ENCODE measurements around the gene BRD4. TPM values are rescaled to one million over a fixed set of nuclear protein-coding genes. Genes with fewer than 3 reads are reported as not detected.
A peak's percentile ranks its signal among the peaks of the same experiment; 100 is the strongest.

Gene BRD4
- total and polyA plus RNA-seq, 2 of the 13 experiments (the other 11 are each of a cell fraction or from before 2014, with no cell fraction given), result 10.5 to 11.4 TPM

DNA sequence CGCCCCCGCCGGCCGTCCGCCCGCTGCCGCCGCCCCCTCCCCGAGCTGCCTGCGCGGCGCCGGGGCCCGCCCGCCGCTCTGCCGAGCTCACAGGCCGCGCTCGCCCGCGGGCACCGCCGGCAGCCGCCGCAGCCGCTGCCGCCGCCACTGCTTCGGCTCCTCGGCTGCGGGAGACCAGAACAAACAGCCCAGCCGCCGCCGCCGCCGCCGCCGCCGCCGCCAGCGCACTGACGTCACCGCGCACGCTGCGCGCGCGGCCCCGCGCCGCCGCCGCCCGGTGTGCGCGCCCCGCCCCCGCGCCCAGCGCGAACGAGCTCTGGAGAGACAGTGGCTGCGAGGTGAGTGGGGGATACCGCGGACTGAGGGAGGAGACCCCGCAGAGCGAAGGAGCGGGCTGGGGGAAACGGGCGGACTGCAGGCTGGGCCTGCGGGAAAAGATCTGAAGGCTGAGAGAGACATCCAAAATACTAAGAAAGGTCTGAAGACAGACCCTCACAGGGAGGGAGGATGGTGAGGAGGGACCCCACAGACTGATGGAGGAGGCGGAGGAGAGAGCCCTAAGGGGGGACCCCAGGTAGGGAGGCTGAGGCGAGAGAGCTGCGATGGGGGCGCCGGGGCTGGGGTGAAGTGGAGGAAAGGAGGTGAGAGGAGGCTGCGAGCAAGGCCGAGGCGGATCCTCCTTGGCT is at the start of gene BRD4 (continued):
- TF ChIP-seq, protein P1, sequence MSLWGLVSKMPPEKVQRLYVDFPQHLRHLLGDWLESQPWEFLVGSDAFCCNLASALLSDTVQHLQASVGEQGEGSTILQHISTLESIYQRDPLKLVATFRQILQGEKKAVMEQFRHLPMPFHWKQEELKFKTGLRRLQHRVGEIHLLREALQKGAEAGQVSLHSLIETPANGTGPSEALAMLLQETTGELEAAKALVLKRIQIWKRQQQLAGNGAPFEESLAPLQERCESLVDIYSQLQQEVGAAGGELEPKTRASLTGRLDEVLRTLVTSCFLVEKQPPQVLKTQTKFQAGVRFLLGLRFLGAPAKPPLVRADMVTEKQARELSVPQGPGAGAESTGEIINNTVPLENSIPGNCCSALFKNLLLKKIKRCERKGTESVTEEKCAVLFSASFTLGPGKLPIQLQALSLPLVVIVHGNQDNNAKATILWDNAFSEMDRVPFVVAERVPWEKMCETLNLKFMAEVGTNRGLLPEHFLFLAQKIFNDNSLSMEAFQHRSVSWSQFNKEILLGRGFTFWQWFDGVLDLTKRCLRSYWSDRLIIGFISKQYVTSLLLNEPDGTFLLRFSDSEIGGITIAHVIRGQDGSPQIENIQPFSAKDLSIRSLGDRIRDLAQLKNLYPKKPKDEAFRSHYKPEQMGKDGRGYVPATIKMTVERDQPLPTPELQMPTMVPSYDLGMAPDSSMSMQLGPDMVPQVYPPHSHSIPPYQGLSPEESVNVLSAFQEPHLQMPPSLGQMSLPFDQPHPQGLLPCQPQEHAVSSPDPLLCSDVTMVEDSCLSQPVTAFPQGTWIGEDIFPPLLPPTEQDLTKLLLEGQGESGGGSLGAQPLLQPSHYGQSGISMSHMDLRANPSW (CRISPR knock-in tag; IDR thresholded peaks at IDR 0.05; ENCODE audit: borderline replicate concordance), result no peak
- TF ChIP-seq HMG20A (CRISPR knock-in tag; IDR thresholded peaks at IDR 0.05; ENCODE audit: borderline replicate concordance) (no peak), GATAD1 (CRISPR knock-in tag; IDR thresholded peaks at IDR 0.05) (0 out of 2 replicates have a peak, but pooled peaks have one; percentile 27), GABPB1 (CRISPR knock-in tag; IDR thresholded peaks at IDR 0.05) (no peak), ZNF121 (CRISPR knock-in tag; IDR thresholded peaks at IDR 0.05) (no peak), ZNF136 (CRISPR knock-in tag; IDR thresholded peaks at IDR 0.05; ENCODE audit: low read depth) (no peak), RBFOX2 (IDR thresholded peaks at IDR 0.05; ENCODE audit: low read depth, low read length) (peak; percentile 20; the same call in 1 of the 2 replicates), FOXK1 (CRISPR knock-in tag; IDR thresholded peaks at IDR 0.05; ENCODE audit: borderline replicate concordance, low read depth) (no peak), ZNF781 (CRISPR knock-in tag; IDR thresholded peaks at IDR 0.05; ENCODE audit: borderline replicate concordance, not compliant biosample characterization) (no peak), ZNF768 (CRISPR knock-in tag; IDR thresholded peaks at IDR 0.05) (no peak), KDM1A (CRISPR knock-in tag; IDR thresholded peaks at IDR 0.05) (no peak), ATF1 (CRISPR knock-in tag; IDR thresholded peaks at IDR 0.05) (no peak), ZNF274 (CRISPR knock-in tag; IDR thresholded peaks at IDR 0.05) (no peak), AGO1 (IDR thresholded peaks at IDR 0.05; ENCODE audit: low read depth, low read length, poor library complexity, severe bottlenecking) (no peak), TRIM24 (CRISPR knock-in tag; IDR thresholded peaks at IDR 0.05) (no peak), ZKSCAN1 (IDR thresholded peaks at IDR 0.05; ENCODE audit: low read length) (no peak), JUNB (CRISPR knock-in tag; IDR thresholded peaks at IDR 0.05; ENCODE audit: borderline replicate concordance) (no peak), ISL2 (CRISPR knock-in tag; IDR thresholded peaks at IDR 0.05) (no peak), CEBPG (CRISPR knock-in tag; IDR thresholded peaks at IDR 0.05) (no peak), GABPA (IDR thresholded peaks at IDR 0.05; ENCODE audit: low read depth, low read length) (no peak), GABPA (CRISPR knock-in tag; IDR thresholded peaks at IDR 0.05; ENCODE audit: low read depth) (no peak)
- TF ChIP-seq, protein P2, sequence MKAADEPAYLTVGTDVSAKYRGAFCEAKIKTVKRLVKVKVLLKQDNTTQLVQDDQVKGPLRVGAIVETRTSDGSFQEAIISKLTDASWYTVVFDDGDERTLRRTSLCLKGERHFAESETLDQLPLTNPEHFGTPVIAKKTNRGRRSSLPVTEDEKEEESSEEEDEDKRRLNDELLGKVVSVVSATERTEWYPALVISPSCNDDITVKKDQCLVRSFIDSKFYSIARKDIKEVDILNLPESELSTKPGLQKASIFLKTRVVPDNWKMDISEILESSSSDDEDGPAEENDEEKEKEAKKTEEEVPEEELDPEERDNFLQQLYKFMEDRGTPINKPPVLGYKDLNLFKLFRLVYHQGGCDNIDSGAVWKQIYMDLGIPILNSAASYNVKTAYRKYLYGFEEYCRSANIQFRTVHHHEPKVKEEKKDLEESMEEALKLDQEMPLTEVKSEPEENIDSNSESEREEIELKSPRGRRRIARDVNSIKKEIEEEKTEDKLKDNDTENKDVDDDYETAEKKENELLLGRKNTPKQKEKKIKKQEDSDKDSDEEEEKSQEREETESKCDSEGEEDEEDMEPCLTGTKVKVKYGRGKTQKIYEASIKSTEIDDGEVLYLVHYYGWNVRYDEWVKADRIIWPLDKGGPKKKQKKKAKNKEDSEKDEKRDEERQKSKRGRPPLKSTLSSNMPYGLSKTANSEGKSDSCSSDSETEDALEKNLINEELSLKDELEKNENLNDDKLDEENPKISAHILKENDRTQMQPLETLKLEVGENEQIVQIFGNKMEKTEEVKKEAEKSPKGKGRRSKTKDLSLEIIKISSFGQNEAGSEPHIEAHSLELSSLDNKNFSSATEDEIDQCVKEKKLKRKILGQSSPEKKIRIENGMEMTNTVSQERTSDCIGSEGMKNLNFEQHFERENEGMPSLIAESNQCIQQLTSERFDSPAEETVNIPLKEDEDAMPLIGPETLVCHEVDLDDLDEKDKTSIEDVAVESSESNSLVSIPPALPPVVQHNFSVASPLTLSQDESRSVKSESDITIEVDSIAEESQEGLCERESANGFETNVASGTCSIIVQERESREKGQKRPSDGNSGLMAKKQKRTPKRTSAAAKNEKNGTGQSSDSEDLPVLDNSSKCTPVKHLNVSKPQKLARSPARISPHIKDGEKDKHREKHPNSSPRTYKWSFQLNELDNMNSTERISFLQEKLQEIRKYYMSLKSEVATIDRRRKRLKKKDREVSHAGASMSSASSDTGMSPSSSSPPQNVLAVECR (CRISPR knock-in tag; IDR thresholded peaks at IDR 0.05; ENCODE audit: borderline replicate concordance), result peak; percentile 33; the same call in 1 of the 2 replicates
- TF ChIP-seq, protein P3, sequence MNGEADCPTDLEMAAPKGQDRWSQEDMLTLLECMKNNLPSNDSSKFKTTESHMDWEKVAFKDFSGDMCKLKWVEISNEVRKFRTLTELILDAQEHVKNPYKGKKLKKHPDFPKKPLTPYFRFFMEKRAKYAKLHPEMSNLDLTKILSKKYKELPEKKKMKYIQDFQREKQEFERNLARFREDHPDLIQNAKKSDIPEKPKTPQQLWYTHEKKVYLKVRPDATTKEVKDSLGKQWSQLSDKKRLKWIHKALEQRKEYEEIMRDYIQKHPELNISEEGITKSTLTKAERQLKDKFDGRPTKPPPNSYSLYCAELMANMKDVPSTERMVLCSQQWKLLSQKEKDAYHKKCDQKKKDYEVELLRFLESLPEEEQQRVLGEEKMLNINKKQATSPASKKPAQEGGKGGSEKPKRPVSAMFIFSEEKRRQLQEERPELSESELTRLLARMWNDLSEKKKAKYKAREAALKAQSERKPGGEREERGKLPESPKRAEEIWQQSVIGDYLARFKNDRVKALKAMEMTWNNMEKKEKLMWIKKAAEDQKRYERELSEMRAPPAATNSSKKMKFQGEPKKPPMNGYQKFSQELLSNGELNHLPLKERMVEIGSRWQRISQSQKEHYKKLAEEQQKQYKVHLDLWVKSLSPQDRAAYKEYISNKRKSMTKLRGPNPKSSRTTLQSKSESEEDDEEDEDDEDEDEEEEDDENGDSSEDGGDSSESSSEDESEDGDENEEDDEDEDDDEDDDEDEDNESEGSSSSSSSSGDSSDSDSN (CRISPR knock-in tag; IDR thresholded peaks at IDR 0.05), result 0 out of 2 replicates have a peak, but pooled peaks have one; percentile 16
